Keratinocyte (primary cell): Measurements from ENCODE around the gene DLG2. TPM values are rescaled to one million over a fixed set of nuclear protein-coding genes. Genes with fewer than 3 reads are reported as not detected.

ENCODE experiments used
- DNase-seq: peaks from one replicate; pipeline ENCODE4 v3.0.0-alpha.2; 2011; ENCODE audit warnings: low read depth, missing footprints, low spot score
- FAIRE-seq: peaks from 2 replicates; lab custom pipeline; 2011; peaks lifted over from hg19 to GRCh38; lab: Jason Lieb, UNC
- H2AFZ ChIP-seq: 2 replicates; pipeline ENCODE4 v1.6.0; 2012; ENCODE audit warnings: low read length, control low read depth, inconsistent platforms; ENCODE audit not compliant: control insufficient read depth
- H3K27ac ChIP-seq: 2 replicates; pipeline ENCODE4 v1.5.1; 2011; ENCODE audit warnings: low read length; ENCODE audit not compliant: control insufficient read depth, insufficient read depth
- H3K27me3 ChIP-seq: 3 replicates; pipeline ENCODE4 v1.6.0; 2011; ENCODE audit warnings: low read length; ENCODE audit not compliant: control insufficient read depth, insufficient read depth; ENCODE audit errors: extremely low read depth
- H3K36me3 ChIP-seq, 2 experiments: 2 replicates in 1 of 2; 3 replicates in 1 of 2; pipeline ENCODE4 v1.5.1; 2011; ENCODE audit warnings: low read length in 2 of 2, mild to moderate bottlenecking in 1 of 2; ENCODE audit not compliant: control insufficient read depth in 2 of 2, insufficient read depth in 2 of 2; ENCODE audit errors: extremely low read depth in 1 of 2
- H3K4me1 ChIP-seq: 3 replicates; pipeline ENCODE4 v1.5.1; 2011; ENCODE audit warnings: low read length; ENCODE audit not compliant: control insufficient read depth, insufficient read depth; ENCODE audit errors: extremely low read depth
- H3K4me2 ChIP-seq: 3 replicates; pipeline ENCODE4 v1.6.0; 2011; ENCODE audit warnings: low read depth, low read length; ENCODE audit not compliant: control insufficient read depth, insufficient read depth; ENCODE audit errors: extremely low read depth
- H3K4me3 ChIP-seq, 3 experiments: fragments of 200-600 bp in 1 of 3; sonication (generic) in 1 of 3; 2 replicates in 2 of 3; 3 replicates in 1 of 3; pipeline ENCODE4 v1.5.1; 2011 to 2016; ENCODE audit warnings: low read length in 3 of 3, mild to moderate bottlenecking in 3 of 3, control low read depth in 2 of 3, inconsistent platforms in 1 of 3, low read depth in 1 of 3, mixed read lengths in 1 of 3, mixed run types in 1 of 3, moderate library complexity in 1 of 3; ENCODE audit not compliant: control insufficient read depth in 2 of 3, insufficient read depth in 2 of 3; ENCODE audit errors: extremely low read depth in 1 of 3
- H3K79me2 ChIP-seq: 2 replicates; pipeline ENCODE4 v1.6.0; 2012; ENCODE audit warnings: low read length; ENCODE audit not compliant: control insufficient read depth, insufficient read depth
- H3K9ac ChIP-seq: 3 replicates; pipeline ENCODE4 v1.6.0; 2011; ENCODE audit warnings: low read length; ENCODE audit not compliant: control insufficient read depth, insufficient read depth; ENCODE audit errors: extremely low read depth
- H3K9me1 ChIP-seq: 3 replicates; pipeline ENCODE4 v1.6.0; 2011; ENCODE audit warnings: low read length; ENCODE audit not compliant: control insufficient read depth, insufficient read depth; ENCODE audit errors: extremely low read depth
- H3K9me3 ChIP-seq: 2 replicates; pipeline ENCODE4 v1.5.1; 2012; ENCODE audit warnings: low read depth, low read length; ENCODE audit not compliant: control insufficient read depth
- H4K20me1 ChIP-seq: 3 replicates; pipeline ENCODE4 v1.6.0; 2011; ENCODE audit warnings: low read length; ENCODE audit not compliant: control insufficient read depth, insufficient read depth; ENCODE audit errors: extremely low read depth
- CTCF ChIP-seq, 3 experiments: IDR thresholded peaks in 1 of 3; conservative IDR thresholded peaks in 1 of 3; optimal IDR thresholded peaks in 1 of 3; 2 replicates in 2 of 3; 3 replicates in 1 of 3; pipeline versions ENCODE3 to v1.5.1; 2011; ENCODE audit warnings: low read length in 3 of 3, mild to moderate bottlenecking in 3 of 3, moderate library complexity in 2 of 3, control low read depth in 1 of 3, inconsistent platforms in 1 of 3; ENCODE audit not compliant: insufficient read depth in 2 of 3; ENCODE audit errors: extremely low read depth in 1 of 3
- EZH2 ChIP-seq: IDR thresholded peaks from one replicate; pipeline ENCODE4 v1.6.1; 2012; ENCODE audit warnings: inconsistent platforms, mild to moderate bottlenecking, low read length, moderate library complexity
- dilution Hi-C: fragments of 300-500 bp; cut with MboI; formaldehyde crosslinking; loops from one replicate; pipeline ENCODE4 v1.7.0; 2020; ENCODE audit warnings: low sequenced_read_pairs; ENCODE audit not compliant: extremely low pct_ligation_motif_present
- polyA plus RNA-seq, 5 experiments: library from polyadenylated mRNA; depleted of rRNA in 3 of 5; stranded (reverse) in 3 of 5; stranded (forward) in 1 of 5; unstranded in 1 of 5; fragments of >200 nt; gene quantifications; 1 replicate in 1 of 5; 2 replicates in 3 of 5; 3 replicates in 1 of 5; pipeline versions ENCODE4 v1.2.1 to v1.2.3, GENCODE V29; 2011 to 2012; ENCODE audit warnings: missing spikeins in 2 of 5, low read depth in 1 of 5, low replicate concordance in 1 of 5

DLG2 gene
- polyA plus RNA-seq, 1 donor (not counting 4 experiments of a cell fraction or from before 2014, with no cell fraction given), result 0.55 TPM

- Histone ChIP-seq H3K4me3 (no peak overlapping the region), H3K9me1 (no peaks in the 10 kb centered on the region), H3K9me3 (no peaks in the 10 kb centered on the region), H3K79me2 (no peaks in the 10 kb centered on the region), H2AFZ (no peak overlapping the region), H4K20me1 (no peaks in the 10 kb centered on the region), H3K27ac (no peak overlapping the region), H3K27me3 (no peaks in the 10 kb centered on the region), H3K4me1 (no peaks in the 10 kb centered on the region), H3K9ac (no peak overlapping the region), H3K36me3 (no peaks in the 10 kb centered on the region), H3K4me2 (no peak overlapping the region)
- dilution Hi-C loops, result no loop called here
- FAIRE-seq (no peak), DNase-seq (no peak)
- TF ChIP-seq EZH2 (no peak), CTCF (optimal IDR thresholded peaks at IDR 0.05 in 1 of 3, IDR thresholded peaks at IDR 0.05 in 1 of 3, conservative IDR thresholded peaks at IDR 0.05 in 1 of 3; ENCODE audit: extremely low read depth in 1 of 3, insufficient read depth in 2 of 3, low read length in 3 of 3) (no peak)
Measured at GRCh38 chr11:84146826-84147225, 1480.3 kb downstream of the DLG2 start.

- Histone ChIP-seq H3K4me3 (no peak overlapping the region), H2AFZ (no peak overlapping the region), H3K36me3 (no peaks in the 10 kb centered on the region), H4K20me1 (no peaks in the 10 kb centered on the region), H3K9ac (no peak overlapping the region), H3K4me1 (no peaks in the 10 kb centered on the region), H3K79me2 (no peaks in the 10 kb centered on the region), H3K9me3 (no peaks in the 10 kb centered on the region), H3K4me2 (no peak overlapping the region), H3K27me3 (no peaks in the 10 kb centered on the region), H3K27ac (no peak overlapping the region), H3K9me1 (no peaks in the 10 kb centered on the region)
- FAIRE-seq (no peak), DNase-seq (no peak)
- dilution Hi-C loops, result no loop called here
- TF ChIP-seq CTCF (optimal IDR thresholded peaks at IDR 0.05 in 1 of 3, IDR thresholded peaks at IDR 0.05 in 1 of 3, conservative IDR thresholded peaks at IDR 0.05 in 1 of 3; ENCODE audit: extremely low read depth in 1 of 3, insufficient read depth in 2 of 3, low read length in 3 of 3) (no peak), EZH2 (no peak)
Measured at GRCh38 chr11:84145616-84146185, 1481.4 kb downstream of the DLG2 start.
